DND-41 (cell line): ENCODE results near the gene SLC18A2.

Experiments
- ATAC-seq: fragments of 200-7000 bp; cut with Tn5 transposase; 3 replicates; pipeline ENCODE4 v1.9.1; 2021; ENCODE audit warnings: low read depth; ENCODE audit not compliant: insufficient read depth
- DNase-seq: peaks from one replicate; pipeline ENCODE4 v3.0.0-alpha.2; 2020
- H2AFZ ChIP-seq: 2 replicates; pipeline ENCODE4 v1.6.0; 2012; ENCODE audit warnings: low read depth, low read length
- H3K27ac ChIP-seq: 2 replicates; pipeline ENCODE4 v1.5.1; 2012; ENCODE audit warnings: low read length, inconsistent platforms
- H3K27me3 ChIP-seq: fragments of 200-600 bp; sonication (generic); 2 replicates; pipeline ENCODE4 v1.6.0; 2012; ENCODE audit warnings: low read length, mild to moderate bottlenecking, inconsistent platforms; ENCODE audit not compliant: insufficient read depth, poor library complexity
- H3K36me3 ChIP-seq: 2 replicates; pipeline ENCODE4 v1.5.1; 2012; ENCODE audit warnings: low read length, inconsistent platforms; ENCODE audit not compliant: insufficient read depth
- H3K4me1 ChIP-seq: 2 replicates; pipeline ENCODE4 v1.5.1; 2012; ENCODE audit warnings: mild to moderate bottlenecking, low read length; ENCODE audit not compliant: insufficient read depth
- H3K4me2 ChIP-seq: 2 replicates; pipeline ENCODE4 v1.6.0; 2012; ENCODE audit warnings: mild to moderate bottlenecking, moderate library complexity, low read length, inconsistent platforms; ENCODE audit not compliant: insufficient read depth
- H3K4me3 ChIP-seq, 2 experiments: fragments of 200-600 bp in 1 of 2; shearing (Covaris generic) in 1 of 2; 2 replicates each; pipeline ENCODE4 v1.5.1; 2012 to 2016; ENCODE audit warnings: inconsistent platforms in 2 of 2, low read length in 2 of 2, mild to moderate bottlenecking in 2 of 2, low read depth in 1 of 2, moderate library complexity in 1 of 2
- H3K79me2 ChIP-seq: 2 replicates; pipeline ENCODE4 v1.6.0; 2012; ENCODE audit warnings: low read length, inconsistent platforms; ENCODE audit not compliant: insufficient read depth
- H3K9ac ChIP-seq: 2 replicates; pipeline ENCODE4 v1.6.0; 2012; ENCODE audit warnings: low read depth, mild to moderate bottlenecking, inconsistent platforms, low read length, moderate library complexity
- H3K9me3 ChIP-seq: 2 replicates; pipeline ENCODE4 v1.5.1; 2012; ENCODE audit warnings: low read length, moderate library complexity, mild to moderate bottlenecking, inconsistent platforms; ENCODE audit not compliant: insufficient read depth, severe bottlenecking
- H4K20me1 ChIP-seq: 2 replicates; pipeline ENCODE4 v1.6.0; 2012; ENCODE audit warnings: low read length; ENCODE audit not compliant: insufficient read depth
- CTCF ChIP-seq: IDR thresholded peaks from 2 replicates; pipeline ENCODE4 v1.5.1; 2012; ENCODE audit warnings: borderline replicate concordance, low read length, moderate library complexity, mild to moderate bottlenecking; ENCODE audit not compliant: poor library complexity, severe bottlenecking; ENCODE audit errors: extremely low read depth
- EZH2 ChIP-seq: IDR thresholded peaks from 3 replicates; pipeline ENCODE4 v1.6.1; 2012; ENCODE audit warnings: borderline replicate concordance, low read depth, mild to moderate bottlenecking, moderate library complexity, low read length, inconsistent platforms; ENCODE audit not compliant: severe bottlenecking

The SLC18A2 gene

GRCh38 chr10:117255835-117256460 is 15.0 kb downstream of the SLC18A2 start:
- Histone ChIP-seq H4K20me1 (no peaks in the 10 kb centered on the region), H3K79me2 (no peaks in the 10 kb centered on the region), H2AFZ (no peak overlapping the region), H3K9me3 (no peaks in the 10 kb centered on the region), H3K4me3 (no peak overlapping the region), H3K4me1 (no peaks in the 10 kb centered on the region), H3K36me3 (no peaks in the 10 kb centered on the region), H3K9ac (no peak overlapping the region), H3K4me2 (no peak overlapping the region), H3K27me3 (no peaks in the 10 kb centered on the region), H3K27ac (no peak overlapping the region)
- TF ChIP-seq CTCF = no peak
- no peak for TF ChIP-seq EZH2
- no peak for DNase-seq
- no peak for ATAC-seq

DNA sequence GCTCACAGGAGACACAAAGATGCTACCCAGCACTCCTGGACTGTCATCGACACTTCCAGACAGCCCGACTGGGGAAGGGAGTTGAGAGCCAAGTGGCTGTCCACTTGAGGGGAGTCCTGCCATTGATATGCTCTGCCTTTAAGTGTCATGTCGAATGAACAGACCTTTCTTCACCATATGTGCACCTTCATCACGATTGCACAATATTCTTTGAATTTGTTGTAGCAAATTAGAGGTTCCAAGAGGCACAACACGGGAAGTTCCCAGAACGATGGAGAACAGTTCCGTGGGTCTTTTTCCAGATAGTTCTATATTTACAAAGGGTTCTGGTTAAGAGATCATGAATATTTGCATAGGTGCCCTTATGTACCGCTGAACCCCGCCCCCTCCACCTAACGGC is 16.0 kb downstream of the SLC18A2 start:
- no peaks in the 10 kb centered on the region for H3K9me3 ChIP-seq
- H3K4me3 ChIP-seq = no peak overlapping the region
- H3K9ac ChIP-seq = no peak overlapping the region
- no peaks in the 10 kb centered on the region for H3K4me1 ChIP-seq
- no peak overlapping the region for H3K27ac ChIP-seq
- H3K36me3 ChIP-seq = no peaks in the 10 kb centered on the region
- no peak for DNase-seq
- H4K20me1 ChIP-seq = no peaks in the 10 kb centered on the region
- ATAC-seq = no peak
- no peaks in the 10 kb centered on the region for H3K27me3 ChIP-seq
- no peaks in the 10 kb centered on the region for H3K79me2 ChIP-seq
- H2AFZ ChIP-seq = no peak overlapping the region
- no peak overlapping the region for H3K4me2 ChIP-seq
- TF ChIP-seq EZH2 (no peak), CTCF (no peak)

DNA sequence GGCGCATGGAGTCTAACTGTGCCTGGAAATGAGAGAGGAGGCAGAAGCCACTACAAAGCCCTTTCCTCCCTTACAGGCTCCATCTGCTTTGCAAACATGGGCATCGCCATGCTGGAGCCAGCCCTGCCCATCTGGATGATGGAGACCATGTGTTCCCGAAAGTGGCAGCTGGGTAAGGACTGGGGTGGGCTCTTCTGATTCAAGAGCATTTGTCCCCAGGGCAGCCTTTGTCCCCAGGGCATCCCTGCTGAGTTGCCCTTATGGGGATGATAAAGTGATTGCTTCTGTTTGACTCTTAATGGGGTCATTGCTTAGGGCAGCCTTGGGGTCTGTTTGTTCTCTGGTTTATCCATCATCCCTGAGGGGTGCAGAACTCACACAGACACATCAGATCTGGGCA is 16.8 kb downstream of the SLC18A2 start:
- H3K9ac ChIP-seq = no peak overlapping the region
- H2AFZ ChIP-seq = no peak overlapping the region
- no peaks in the 10 kb centered on the region for H3K9me3 ChIP-seq
- DNase-seq (no peak), ATAC-seq (no peak)
- no peak overlapping the region for H3K4me3 ChIP-seq
- TF ChIP-seq EZH2 (no peak), CTCF (no peak)
- no peaks in the 10 kb centered on the region for H3K79me2 ChIP-seq
- H3K36me3 ChIP-seq = no peaks in the 10 kb centered on the region
- no peaks in the 10 kb centered on the region for H3K27me3 ChIP-seq
- H4K20me1 ChIP-seq = no peaks in the 10 kb centered on the region
- H3K4me1 ChIP-seq = no peaks in the 10 kb centered on the region
- no peak overlapping the region for H3K27ac ChIP-seq
- no peak overlapping the region for H3K4me2 ChIP-seq

- no peaks in the 10 kb centered on the region for H4K20me1 ChIP-seq
- H3K4me1 ChIP-seq = no peaks in the 10 kb centered on the region
- DNase-seq (no peak), ATAC-seq (no peak)
- H3K36me3 ChIP-seq = no peaks in the 10 kb centered on the region
- no peak overlapping the region for H2AFZ ChIP-seq
- no peak overlapping the region for H3K27ac ChIP-seq
- H3K4me3 ChIP-seq = no peak overlapping the region
- H3K9ac ChIP-seq = no peak overlapping the region
- H3K9me3 ChIP-seq = no peaks in the 10 kb centered on the region
- H3K4me2 ChIP-seq = no peak overlapping the region
- no peaks in the 10 kb centered on the region for H3K27me3 ChIP-seq
- no peaks in the 10 kb centered on the region for H3K79me2 ChIP-seq
- TF ChIP-seq CTCF = no peak
- TF ChIP-seq EZH2 = no peak
Observed at GRCh38 chr10:117259279-117259678, 18.4 kb downstream of the SLC18A2 start.
